OCI-LY3 (cell line): ENCODE measurements around the gene DELE1.
"Not testable (repeated sequence)": the region's sequence is repeated elsewhere in the genome, so short reads cannot be mapped to it uniquely, and the experiment has no call there.

Experiments used
- CTCF ChIP-seq: fragments of 200-600, 300-600 bp; sonication (generic); IDR thresholded peaks from 2 replicates; pipeline ENCODE4 v1.5.1; 2014; ENCODE audit warnings: antibody characterized with exemption, low read length, low read depth
- EZH2phosphoT487 ChIP-seq: fragments of 200-600 bp; shearing (Covaris generic); IDR thresholded peaks from 2 replicates; pipeline ENCODE4 v1.6.1; 2018; ENCODE audit warnings: antibody characterized with exemption, mixed run types, low read depth

DNA sequence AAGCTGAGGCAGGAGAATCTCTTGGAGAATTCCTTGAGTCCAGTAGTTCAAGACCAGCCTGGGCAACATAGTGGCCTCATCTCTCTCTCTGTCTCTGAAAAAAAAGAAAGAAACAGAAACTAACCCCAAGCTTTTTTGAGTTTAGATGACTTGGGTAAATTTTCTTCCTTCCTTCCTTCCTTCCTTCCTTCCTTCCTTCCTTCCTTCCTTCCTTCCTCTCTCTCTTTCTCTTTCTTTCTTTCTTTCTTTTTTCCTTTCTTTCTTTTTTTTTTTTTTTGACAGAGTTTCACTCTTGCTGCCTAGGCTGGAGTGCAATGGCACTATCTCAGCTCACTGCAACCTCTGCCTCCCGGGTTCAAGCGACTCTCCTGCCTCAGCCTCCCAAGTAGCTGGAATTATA is 33.2 kb upstream of the DELE1 start:
- not testable (repeated sequence) for TF ChIP-seq CTCF, EZH2phosphoT487
